GM19025 (cell line): ENCODE data around the gene FAM117A.
"Not testable (repeated sequence)": the region's sequence is repeated elsewhere in the genome, so short reads cannot be mapped to it uniquely, and the experiment has no call there.

Source experiments
- ATAC-seq: cut with Tn5 transposase; IDR thresholded peaks from one replicate; pipeline ENCODE4 v1.9.1; 2021; ENCODE audit warnings: mild to moderate bottlenecking, low read depth, moderate library complexity; ENCODE audit not compliant: unreplicated experiment

FAM117A gene

DNA sequence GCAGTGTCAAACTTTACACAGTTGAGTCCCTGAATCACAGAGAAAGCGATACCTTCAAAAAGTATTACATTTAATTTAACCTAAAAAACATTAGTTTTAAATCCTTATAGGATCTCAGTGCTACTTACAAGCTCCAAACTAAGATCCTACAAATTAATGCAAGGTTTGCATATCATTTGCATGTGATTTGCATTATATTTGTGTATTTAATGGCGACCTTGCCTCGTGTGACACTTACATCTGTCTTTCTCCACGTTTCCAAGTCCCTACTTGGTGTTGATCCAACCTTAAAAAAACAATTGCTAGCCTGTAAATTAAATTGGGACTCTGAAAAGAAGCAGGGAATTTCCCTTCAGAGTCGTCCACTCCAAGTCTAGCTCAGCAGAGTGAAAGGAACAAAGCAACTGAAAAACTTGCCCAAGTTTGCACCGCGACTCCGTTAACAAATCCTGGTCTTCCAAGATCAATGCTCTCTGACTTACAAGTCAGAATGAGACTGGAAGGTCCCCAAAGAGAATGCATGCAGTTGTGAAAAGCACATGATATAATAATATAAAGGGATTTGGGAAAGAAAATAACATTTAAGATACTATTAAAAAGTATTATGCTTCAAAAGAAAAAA, 739 bp upstream of the FAM117A start:
- ATAC-seq: no peak

DNA sequence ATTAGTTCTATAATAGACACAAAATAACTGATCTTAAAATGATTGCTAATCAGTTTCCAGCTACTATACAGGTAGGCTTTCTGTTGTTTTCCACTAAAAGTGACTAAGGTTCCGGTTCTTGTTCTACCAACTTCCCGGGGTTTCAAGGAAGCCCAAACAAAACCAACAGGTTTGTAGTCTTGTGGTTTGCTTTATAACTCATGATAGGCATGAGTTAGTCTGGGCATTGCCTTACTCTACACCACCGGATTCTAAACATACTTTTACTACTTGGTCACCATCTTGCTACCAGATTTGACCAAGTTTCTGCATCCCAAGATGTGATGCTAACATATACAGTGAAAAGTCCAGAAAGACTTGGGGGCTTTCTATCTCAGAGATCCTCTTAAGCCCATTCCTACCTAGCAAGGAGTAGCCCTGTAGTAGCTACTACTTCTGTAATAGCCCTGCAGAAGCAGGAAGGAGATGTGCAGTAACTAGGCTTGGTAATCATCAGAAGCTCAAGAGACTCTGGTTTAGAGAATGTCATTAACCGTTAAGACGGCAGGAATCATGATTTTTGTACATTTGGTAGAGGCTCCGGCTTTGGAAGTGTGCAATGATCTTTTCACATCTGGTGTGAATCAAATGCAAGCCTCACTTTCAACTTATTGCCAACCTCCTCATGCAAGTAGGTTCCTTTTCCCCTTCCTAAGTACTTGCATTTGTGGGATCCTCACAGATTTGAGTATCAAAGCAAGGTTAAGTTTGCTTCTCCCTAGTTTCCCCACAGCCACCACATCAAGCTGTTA, 1.6 kb downstream of the FAM117A start:
- no peak for ATAC-seq

DNA sequence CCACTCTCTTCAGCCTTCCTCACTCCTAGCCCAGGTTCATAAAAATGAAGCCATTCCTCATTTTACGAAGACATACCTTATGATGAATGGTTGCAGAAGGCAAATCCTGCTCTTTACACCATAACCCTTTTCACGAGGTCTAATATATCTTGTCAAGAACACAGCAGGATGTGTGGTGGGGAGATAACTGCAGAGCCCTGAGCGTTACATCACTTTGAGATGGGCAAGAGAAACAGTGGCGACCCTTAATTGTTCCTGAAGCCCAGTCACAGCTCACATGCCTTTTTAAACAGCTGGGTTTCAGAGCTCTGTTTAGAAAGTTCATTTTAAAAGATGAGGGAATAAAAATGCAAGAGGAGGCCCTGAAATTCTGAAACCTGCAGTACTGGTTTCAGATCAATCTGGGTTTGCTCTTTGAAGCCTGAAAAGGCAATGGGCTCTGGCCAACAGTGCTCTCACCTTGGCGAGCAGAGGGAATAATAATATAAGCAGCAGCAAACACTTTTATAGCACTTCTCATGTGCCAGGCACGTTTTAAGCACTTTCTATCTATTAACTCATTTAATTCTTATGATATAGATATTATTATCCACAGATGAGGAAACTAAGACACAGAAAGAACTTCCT, 2.9 kb downstream of the FAM117A start:
- no peak for ATAC-seq

DNA sequence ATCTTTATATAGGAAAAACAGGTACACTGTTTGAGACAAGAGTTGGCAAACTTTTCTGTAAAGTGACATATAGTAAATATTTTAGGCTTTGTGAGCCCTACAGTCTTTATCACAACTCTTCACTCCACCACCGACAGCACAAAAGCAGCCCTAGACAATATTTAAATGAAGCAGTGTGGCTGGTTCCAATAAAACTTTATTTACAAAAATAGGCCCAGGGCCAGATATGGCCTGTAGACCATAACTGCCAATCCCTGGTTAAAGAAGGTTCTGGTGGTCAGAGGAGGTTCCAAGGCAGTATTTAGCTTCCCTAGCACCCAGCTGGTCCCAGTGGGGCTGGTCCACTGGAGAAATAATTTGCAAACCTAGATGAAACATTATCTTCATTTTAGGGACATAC, 3.6 kb downstream of the FAM117A start:
- no peak for ATAC-seq

DNA sequence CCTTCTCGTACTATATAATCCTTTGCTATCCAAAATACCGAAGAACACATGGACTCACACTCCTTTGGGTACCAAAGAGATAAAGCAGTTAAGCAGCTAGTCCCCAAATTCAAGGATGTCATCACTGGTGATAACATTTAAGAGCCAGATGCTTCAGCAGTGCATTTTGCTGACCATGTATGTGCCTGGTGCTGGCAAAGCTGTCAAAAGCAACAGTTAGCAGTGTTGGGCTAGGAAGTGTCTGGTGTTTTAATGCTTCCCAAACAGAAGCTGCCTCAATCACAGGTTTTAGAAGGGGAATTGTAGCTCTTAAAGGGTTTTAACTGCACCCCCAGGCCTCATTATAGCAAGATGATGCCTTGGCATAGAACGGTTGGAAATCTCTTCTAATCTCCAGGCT, 4.7 kb downstream of the FAM117A start:
- no peak for ATAC-seq

DNA sequence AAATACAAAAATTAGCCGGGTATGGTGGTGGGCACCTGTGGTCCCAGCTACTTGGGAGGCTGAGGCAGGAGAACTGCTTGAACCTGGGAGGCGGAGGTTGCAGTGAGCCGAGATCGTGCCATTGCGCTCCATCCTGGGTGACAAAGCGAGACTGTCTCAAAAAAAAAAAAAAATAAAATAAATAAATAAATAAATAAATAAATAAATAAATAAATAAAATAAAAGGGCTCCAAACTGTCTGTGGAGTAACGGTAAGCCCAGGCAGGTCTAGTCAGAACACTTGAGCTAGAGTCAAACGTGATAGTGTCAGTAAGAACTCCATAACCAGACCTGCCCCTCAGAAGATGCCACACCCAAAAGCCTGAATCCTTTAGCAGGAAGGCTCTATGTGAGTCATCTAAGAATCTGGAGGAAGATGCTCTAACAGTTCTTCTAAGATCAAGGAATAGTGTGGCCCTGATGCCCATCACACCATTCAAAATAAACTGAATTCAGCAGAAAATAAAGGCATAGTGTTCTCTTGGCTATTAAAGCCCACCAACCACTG, 5.4 kb downstream of the FAM117A start:
- ATAC-seq: not testable (repeated sequence)

DNA sequence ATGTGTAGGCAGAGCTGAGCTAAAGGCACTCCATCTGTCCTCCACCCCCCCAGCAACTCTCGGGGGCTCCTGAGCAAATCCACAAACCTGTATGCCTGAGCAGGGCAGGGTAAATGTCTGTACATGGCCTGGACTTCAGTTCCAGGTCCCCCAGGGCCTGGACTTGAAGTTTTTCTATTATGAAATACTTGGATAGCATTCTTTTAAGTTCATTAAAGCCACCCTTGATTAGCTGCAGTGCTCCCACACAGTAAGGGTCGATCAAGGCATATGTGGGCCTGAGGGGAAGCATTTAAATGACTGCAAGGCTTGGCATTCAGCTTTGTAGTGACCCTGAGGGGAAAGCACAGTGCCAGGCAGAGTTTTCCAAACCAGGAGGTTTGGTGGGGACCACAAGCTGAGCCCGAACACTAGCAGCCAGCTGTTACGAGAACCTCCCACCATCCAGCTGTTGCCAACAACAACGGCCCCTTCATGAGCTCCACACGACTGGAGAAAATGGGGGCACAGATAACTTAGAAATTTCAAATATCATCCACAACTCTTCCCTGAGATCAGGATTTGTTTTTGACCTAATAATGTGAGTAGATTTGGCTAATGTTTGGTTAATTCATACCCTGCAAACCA, 6.7 kb downstream of the FAM117A start:
- no peak for ATAC-seq

DNA sequence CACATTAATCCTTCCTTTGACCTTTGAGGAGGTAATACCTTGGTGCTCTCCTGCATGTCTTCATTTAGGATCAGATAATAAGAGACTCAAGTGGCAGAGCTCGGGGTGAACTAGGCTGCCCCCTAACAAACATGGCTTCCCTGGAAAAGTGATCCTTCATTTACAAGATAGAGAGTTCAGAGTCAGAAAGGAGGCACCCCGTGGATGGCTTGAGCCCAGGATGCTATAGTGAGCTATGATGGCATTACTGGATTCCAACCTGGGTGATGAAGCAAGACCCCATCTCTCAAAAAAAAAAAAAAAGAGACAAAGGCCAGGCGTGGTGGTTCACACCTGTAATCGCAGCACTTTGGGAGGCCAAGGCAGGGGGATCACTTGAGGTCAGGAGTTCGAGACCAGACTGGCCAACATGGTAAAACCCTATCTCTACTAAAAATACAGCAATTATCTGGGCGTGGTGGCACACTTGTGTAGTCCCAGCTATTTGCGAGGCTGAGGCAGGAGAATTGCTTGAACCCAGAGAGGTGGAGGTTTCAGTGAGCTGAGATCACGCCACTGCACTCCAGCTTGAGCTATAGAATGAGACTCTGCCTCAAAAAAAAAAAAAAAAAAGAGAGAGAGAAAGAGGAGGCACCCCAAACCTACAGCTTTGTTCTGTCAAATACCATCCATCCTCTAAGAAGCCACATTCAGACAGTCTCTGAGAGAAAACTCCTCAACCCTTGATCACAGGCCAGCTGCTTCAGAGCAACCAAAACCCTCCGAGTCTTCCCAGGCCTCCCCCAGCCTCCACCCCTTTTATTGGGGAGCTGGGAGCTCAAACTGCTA, 7.4 kb downstream of the FAM117A start:
- ATAC-seq: no peak

DNA sequence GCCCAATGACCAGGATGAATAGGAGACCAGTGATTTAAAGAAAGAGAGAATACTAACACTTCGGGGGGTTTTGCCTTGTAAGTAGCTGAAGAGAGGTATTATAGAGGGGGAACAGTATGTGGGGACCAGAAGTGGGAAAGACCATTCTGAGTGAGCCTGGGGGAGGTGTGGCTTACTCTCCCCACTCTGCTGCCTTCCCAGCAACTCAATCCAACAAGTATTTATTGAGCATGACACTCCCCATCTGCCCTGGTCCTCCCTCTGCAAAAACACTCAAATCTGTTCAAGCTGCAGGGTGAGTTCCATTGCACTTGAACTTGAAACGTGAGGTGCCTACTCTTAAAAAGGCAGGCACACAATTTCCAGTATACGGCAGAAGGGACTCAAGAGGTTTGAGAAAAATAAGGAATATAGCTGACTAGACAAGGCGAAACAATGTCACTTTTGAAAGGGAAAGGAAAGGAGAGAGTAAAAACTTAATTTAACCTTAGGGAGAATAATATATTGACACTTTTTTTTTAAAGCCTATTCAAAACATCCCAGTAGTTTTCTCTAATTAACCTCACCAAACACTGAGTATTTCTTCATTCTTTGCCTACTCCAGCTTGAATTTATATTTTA, 8.2 kb downstream of the FAM117A start:
- ATAC-seq: no peak

DNA sequence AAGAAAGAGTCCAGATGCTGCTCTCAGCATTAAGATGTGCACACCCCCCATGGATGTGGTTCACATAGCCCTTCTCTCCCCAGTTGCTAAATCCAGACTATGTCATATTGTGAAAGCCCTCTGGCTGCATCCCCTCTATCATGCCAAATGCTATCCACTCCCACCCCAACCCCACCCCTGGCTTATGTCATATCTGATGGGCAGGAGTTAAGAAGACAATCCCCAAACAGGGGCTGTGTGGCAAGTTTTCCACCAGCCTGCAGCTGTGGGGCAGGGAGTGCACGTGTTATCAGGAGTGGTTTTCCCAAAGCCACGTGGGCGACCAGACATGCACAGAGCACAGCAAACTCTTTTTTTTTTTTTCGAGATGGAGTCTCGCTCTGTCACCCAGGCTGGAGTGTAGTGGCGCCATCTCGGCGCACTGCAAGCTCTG, 10.0 kb downstream of the FAM117A start:
- ATAC-seq: no peak

DNA sequence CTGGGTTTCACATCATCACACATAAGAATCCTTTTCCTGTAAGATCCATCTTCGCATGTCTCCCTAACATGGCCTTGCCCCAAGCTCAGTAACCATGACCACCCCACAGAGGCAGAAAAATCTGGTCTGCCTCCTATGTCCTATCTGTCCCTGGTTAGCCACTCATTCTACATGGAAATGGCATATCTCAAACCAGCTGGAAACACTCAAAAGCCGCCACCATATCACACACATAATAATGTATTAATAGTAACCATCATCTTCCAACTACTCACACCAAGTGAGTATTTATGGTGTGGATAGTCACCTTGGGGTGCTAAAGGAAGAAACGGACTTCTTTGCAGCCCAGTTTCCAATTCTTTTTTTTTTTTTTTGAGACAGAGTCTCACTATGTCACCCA, 11.4 kb downstream of the FAM117A start:
- no peak for ATAC-seq

DNA sequence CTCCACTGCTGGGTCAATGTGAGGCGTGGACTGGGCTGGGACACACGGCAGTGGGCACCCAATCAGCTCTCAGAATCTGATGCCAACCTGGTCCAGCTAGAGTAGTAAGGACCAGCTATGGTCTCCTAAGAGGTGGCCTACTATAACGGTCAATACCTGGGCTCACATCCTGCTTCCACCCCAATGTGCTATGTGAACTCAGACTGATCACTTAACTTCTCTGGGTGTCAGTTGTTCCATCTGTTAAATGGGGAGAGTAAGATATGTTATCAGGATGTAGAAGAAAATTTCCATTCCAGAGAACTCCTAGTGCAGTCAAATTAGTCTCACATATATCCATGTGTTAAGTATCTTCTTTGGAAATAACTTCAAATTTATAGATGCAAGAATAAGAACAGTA, 14.2 kb downstream of the FAM117A start:
- ATAC-seq: no peak

DNA sequence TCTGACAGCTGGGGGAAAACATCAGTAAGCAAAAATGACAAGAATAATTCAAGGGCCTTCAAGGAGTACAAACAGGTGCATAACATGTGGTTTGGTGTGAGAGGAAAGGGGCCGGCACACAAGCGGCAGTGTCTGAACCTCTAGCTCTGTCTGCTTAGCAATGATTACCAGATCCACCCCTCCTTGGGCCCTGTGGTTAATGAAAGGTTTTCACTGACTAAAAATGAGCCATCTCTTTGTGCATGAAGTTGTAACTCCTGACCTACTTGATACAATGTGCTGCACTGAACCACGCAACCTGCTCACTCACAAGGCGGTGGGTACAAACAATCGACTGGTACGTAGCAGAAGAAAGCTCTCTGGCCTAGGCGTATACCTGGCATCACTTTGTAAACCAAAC, 15.1 kb downstream of the FAM117A start:
- ATAC-seq: peak; percentile 84

DNA sequence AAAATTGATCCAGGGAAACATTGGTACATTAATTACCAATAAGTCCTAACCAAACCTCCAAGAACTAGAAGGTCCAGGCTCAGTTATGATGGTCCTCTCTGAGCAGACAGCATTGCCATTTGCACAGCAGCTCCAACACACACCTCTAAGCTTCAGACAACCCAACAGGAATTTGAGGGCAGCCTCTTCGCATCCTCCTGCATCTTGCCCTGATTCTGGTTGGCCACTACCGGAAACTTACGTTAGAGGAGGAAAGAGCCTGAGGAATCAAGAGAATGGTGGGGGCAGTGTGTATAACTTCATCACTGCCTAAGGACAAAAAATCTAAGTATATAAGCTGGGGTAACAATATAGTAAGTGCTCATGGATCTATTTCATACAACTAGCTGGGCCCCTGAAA, 15.7 kb downstream of the FAM117A start:
- ATAC-seq: no peak

DNA sequence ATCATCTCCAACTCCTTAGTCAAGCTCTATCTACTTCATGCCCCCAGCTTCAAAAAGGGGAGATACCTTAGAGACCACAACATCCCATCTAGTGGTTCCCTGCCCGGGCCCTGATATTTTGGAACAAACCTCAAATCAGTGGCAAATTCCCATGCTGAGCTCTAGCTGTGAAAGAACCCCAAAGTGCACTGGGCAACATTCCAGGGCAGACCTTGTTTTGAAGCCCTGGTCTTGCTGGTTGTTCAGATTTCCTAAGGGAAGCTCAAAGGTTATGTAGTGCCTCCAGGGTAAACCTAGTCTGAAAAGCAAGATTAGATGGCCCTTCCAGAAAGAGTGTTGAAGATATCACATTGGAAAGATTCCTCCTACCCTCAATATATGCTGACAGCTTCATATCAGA, 16.3 kb downstream of the FAM117A start:
- ATAC-seq: no peak

DNA sequence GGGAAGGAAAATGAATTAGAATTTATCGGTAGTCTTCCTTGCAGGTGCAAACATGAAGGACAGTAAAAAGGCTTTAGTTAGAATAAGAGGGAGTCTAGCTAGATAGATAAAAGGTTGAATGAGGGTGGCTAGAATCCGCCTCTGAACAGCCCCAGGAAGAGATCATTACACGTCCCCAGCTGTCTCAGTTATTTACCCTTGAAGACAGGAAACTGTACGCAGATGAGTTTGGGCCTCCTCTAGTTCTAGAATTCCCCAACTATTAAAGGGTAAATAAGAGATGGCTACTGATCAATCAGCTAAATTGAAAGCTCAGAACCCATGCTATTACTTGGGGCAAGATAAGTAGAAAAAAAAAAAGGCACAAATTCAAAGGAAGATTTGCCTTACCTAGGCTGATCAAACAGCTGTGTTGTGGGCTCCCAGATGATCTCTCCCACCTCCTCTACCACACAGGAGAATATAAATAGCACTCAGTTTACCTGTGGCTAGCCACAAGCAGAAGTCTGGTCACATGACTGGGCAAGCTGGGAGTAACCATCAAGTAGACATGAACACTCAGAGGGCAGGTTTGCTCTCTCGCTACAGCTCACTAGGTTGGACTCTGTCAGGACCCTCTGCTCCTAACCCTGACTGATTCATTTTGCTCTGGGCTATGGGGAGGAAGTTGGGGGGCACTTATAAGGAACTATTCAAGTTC, 17.0 kb downstream of the FAM117A start:
- ATAC-seq: peak; percentile 34

DNA sequence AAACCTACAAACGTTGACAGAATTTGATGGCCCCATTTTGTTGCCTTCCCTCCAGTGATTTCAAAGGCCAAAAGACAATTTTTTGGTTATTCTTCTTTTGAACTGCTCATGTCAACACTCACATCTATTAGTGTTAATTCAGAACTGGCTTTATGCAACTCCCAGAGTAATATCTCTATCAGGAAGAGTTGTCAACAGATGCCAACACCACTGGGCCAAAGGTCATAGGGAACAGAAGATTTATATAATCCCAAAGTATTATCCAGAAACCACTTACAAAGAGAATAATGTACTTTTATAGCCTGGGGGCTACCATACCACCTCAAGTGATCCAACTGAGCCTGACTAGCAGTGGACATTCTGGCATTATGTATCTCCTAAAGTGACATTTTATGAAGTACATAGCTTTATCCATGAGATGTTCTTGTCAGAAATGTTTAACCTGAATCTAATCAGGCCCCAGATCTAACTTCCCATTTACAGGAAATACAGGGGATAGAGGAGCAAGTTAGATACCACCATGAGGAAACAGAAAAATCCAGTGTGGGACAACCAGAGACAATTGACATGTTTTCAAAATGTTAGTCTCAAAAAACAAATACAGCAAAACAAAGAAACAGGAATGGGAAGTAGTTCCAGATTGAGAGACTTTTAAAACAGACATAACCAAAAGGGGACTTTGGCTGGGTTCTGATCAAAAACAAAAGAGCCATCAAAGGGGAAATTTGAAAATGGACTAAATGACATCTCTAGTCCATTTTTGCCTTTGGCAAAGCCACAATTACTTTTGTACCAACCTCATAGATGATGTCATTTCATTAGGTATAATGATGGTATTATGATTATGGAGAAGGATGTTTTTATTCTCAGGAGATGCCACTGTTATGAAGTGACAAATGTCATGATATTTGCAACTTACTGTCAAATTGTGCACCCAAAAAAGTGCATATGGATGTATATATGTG, 18.5 kb downstream of the FAM117A start:
- no peak for ATAC-seq

DNA sequence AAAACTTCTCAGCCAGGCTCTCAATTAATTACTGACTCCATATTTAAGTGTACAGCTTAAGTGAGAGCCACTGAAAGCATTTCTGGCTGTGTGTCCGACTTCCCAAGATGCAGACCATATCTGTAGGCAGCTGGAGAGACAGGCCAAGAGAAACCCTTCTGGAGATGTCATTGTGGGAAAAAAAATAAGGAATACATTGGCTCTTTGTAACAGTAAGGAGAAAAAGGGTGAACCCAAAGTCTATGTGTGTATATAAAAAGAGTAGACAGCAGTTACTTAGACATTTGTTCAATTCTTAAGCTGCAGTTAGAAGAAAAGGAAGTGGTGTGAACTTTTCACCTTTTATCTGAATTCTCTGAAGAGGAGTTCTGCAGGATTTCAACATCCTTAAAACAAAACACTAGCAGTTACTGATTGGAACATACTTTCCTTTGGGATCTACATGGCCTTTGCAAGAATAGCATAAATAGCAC, 21.7 kb downstream of the FAM117A start:
- no peak for ATAC-seq
